Left ventricle myocardium inferior (tissue), 1 donor: ENCODE data around the gene THBS1. TPM values are rescaled to one million over a fixed set of nuclear protein-coding genes. Genes with fewer than 3 reads are reported as not detected.

Experiments used
- DNase-seq: peaks from one replicate; pipeline ENCODE4 v3.0.0-alpha.2; 2020
- H3K27ac ChIP-seq: fragments of 200-600 bp; replicated peaks from 2 replicates; pipeline ENCODE4 v1.8.0; 2021
- H3K27me3 ChIP-seq: fragments of 200-600 bp; 2 replicates; pipeline ENCODE4 v1.8.0; 2021; ENCODE audit warnings: low read depth
- H3K36me3 ChIP-seq: fragments of 200-600 bp; 2 replicates; pipeline ENCODE4 v1.8.0; 2021
- H3K4me1 ChIP-seq: fragments of 200-600 bp; 2 replicates; pipeline ENCODE4 v1.8.0; 2021
- H3K4me3 ChIP-seq: fragments of 200-600 bp; 2 replicates; pipeline ENCODE4 v1.8.0; 2021; ENCODE audit warnings: mild to moderate bottlenecking, moderate library complexity
- H3K9me3 ChIP-seq: fragments of 200-600 bp; replicated peaks from 2 replicates; pipeline ENCODE4 v1.8.0; 2021
- intact Hi-C: fragments of 100-400 bp; cut with micrococcal nuclease; formaldehyde crosslinking; loops from one replicate; pipeline ENCODE4 v1.11.0; 2022
- total RNA-seq: library from RNA; stranded (reverse); fragmentation: NEBNext Ultra II Directional; extraction: Animal tissue kit (Norgen Biotek cat#: 25700); gene quantifications from one replicate; pipeline ENCODE4 v1.2.1, GENCODE V29; 2021
- TF ChIP-seq, protein P1 (sequence below): fragments of 200-600 bp; IDR thresholded peaks from 2 replicates; pipeline ENCODE4 v1.8.0; 2021; ENCODE audit warnings: antibody characterized with exemption, mild to moderate bottlenecking, borderline replicate concordance
- donor health status: DM: no; HTN: yes; CAD: no; lungs with severe emphysema.

THBS1 gene
- total RNA-seq, 1 donor from 2014 or later: 47.4 TPM

DNA sequence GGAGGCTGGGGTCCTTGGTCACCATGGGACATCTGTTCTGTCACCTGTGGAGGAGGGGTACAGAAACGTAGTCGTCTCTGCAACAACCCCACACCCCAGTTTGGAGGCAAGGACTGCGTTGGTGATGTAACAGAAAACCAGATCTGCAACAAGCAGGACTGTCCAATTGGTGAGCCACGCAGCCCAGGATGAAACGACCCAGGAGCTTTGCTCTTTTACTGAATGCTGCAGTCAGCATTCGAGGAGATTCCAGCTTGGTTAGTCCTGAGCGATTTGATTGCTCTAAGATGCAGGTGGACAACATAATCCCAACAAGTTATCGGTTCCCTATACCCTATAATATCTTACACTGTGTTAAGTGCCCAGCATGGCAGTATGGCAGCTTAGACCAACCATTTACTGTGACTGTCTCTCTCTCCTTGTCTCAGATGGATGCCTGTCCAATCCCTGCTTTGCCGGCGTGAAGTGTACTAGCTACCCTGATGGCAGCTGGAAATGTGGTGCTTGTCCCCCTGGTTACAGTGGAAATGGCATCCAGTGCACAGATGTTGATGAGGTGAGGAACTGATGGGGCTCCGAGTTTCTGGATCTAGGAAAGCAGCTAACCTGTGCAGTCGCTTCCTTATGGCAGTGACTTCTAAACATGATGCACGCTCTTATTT, 7.8 kb downstream of the THBS1 start:
- H3K4me3 ChIP-seq: no peak overlapping the region
- H3K36me3 ChIP-seq: peaks cover 100% of the 10 kb centered on the region
- H3K4me1 ChIP-seq: peaks cover 38% of the 10 kb centered on the region
- no peaks in the 10 kb centered on the region for H3K9me3 ChIP-seq
- no peak overlapping the region for H3K27ac ChIP-seq
- intact Hi-C loops: loop anchor here (10.0 kb wide), 1 partner anchor 764 kb away; no protein-coding TSS in a partner anchor
- no peak for DNase-seq
- H3K27me3 ChIP-seq: no peaks in the 10 kb centered on the region
- TF ChIP-seq, protein P1, sequence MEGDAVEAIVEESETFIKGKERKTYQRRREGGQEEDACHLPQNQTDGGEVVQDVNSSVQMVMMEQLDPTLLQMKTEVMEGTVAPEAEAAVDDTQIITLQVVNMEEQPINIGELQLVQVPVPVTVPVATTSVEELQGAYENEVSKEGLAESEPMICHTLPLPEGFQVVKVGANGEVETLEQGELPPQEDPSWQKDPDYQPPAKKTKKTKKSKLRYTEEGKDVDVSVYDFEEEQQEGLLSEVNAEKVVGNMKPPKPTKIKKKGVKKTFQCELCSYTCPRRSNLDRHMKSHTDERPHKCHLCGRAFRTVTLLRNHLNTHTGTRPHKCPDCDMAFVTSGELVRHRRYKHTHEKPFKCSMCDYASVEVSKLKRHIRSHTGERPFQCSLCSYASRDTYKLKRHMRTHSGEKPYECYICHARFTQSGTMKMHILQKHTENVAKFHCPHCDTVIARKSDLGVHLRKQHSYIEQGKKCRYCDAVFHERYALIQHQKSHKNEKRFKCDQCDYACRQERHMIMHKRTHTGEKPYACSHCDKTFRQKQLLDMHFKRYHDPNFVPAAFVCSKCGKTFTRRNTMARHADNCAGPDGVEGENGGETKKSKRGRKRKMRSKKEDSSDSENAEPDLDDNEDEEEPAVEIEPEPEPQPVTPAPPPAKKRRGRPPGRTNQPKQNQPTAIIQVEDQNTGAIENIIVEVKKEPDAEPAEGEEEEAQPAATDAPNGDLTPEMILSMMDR: no peak

DNA sequence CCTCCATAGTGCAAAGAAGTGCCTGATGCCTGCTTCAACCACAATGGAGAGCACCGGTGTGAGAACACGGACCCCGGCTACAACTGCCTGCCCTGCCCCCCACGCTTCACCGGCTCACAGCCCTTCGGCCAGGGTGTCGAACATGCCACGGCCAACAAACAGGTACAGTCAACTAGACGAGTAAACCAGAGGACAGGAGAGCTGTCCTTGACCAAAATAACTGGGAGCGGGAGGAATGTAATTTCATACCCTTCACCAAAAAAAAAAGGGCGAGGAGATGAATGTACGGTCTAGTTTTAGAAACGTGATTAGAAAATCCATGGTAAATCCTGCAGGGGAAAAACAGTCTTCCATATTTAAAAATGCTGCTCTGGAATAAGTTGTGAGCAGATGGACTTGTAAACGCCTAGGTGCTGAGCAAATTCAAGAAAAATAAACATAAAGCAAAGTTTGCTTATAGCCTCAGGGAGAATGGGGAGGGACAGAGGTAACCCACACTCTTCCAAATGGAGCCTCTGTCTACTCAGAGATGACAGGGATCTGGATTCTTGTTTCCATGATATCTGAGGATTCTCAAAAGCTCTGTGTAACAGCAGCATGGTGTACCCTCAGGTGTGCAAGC, 8.4 kb downstream of the THBS1 start:
- Histone ChIP-seq H3K36me3 (peaks cover 100% of the 10 kb centered on the region), H3K4me3 (no peak overlapping the region), H3K4me1 (peaks cover 32% of the 10 kb centered on the region), H3K9me3 (no peaks in the 10 kb centered on the region), H3K27ac (no peak overlapping the region), H3K27me3 (no peaks in the 10 kb centered on the region)
- no peak for DNase-seq
- TF ChIP-seq, protein P1: no peak
- intact Hi-C loops: loop anchor here (10.0 kb wide), 1 partner anchor 765 kb away; no protein-coding TSS in a partner anchor

DNA sequence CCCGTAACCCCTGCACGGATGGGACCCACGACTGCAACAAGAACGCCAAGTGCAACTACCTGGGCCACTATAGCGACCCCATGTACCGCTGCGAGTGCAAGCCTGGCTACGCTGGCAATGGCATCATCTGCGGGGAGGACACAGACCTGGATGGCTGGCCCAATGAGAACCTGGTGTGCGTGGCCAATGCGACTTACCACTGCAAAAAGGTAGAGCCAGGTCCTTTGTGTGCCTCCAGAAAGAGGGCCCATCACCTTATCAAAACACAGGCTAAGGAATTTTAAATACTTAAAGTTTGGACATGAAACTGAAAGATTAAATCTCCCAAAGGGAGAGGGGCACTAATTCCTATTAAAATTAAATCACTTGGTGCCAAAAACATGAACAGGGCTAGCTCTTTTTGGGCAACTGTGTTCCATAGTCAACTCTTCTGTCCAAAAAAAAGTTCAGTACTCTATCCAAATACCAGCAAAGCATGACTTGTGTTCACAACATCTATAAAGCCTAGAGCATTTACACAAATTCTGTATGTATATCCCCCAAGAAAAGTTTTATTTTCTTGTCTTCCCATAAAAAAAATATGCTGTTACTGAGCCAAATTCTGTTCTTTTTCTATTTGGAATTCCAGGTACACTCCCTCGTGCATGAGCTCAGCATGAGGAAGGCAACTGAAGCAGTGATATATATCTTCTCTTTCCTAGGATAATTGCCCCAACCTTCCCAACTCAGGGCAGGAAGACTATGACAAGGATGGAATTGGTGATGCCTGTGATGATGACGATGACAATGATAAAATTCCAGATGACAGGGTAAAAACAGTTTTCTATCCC, 9.2 kb downstream of the THBS1 start:
- Histone ChIP-seq H3K9me3 (no peaks in the 10 kb centered on the region), H3K27me3 (no peaks in the 10 kb centered on the region), H3K4me3 (no peak overlapping the region), H3K27ac (no peak overlapping the region), H3K36me3 (peaks cover 100% of the 10 kb centered on the region), H3K4me1 (peaks cover 24% of the 10 kb centered on the region)
- intact Hi-C loops: loop anchor here (10.0 kb wide), 2 partner anchors 165 to 765 kb away; no protein-coding TSS in a partner anchor
- TF ChIP-seq, protein P1: no peak
- DNase-seq: no peak

DNA sequence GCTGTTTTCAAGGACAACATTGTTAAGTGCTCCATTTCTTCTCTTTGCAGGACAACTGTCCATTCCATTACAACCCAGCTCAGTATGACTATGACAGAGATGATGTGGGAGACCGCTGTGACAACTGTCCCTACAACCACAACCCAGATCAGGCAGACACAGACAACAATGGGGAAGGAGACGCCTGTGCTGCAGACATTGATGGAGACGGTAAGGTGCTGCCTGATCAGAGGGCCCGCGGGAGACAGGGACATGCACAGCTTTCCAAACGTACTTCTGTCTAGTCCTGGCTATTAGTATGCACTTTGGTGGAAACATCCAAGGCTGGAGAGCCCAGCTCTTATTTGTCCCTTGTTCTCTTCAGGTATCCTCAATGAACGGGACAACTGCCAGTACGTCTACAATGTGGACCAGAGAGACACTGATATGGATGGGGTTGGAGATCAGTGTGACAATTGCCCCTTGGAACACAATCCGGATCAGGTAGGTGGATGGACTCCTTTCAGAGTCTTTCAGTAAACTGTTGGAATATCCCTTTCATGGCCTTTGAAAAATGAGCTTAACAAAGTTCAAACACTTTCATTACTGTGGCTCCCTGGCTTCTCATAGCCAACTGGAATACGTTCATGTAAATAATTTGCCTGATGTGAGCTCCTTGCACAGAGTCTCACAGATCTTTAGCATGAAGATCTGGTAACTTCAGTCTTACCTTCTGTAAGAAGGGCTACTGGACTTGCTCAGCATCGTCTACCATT, 10.4 kb downstream of the THBS1 start:
- TF ChIP-seq, protein P1: no peak
- Histone ChIP-seq H3K9me3 (no peaks in the 10 kb centered on the region), H3K4me1 (peaks cover 16% of the 10 kb centered on the region), H3K27me3 (no peaks in the 10 kb centered on the region), H3K27ac (no peak overlapping the region), H3K36me3 (peaks cover 100% of the 10 kb centered on the region), H3K4me3 (no peak overlapping the region)
- DNase-seq: no peak
- intact Hi-C loops: loop anchor here (10.0 kb wide), 1 partner anchor 163 kb away; no protein-coding TSS in a partner anchor

DNA sequence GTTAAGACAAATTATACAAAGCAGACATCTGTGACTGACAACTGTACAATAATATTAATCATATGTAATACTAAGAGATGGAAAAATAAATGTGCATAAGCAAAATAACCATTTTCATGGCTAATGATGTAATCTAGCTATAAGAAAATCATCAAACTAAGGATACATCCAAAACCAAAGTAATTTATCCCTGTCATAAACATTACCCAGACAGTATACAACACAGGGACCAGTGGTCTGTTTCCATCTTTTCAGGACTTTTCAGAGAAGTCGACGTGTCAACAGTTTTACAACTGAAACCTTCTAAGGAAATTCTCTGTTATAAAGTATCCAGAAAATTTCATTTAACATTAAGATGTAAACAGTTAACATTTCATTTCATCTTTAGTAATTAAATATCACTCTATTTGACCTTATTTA, 11.0 kb downstream of the THBS1 start:
- H3K36me3 ChIP-seq: peaks cover 100% of the 10 kb centered on the region
- no peak for DNase-seq
- intact Hi-C loops: loop anchor here (10.0 kb wide), 1 partner anchor 163 kb away; no protein-coding TSS in a partner anchor

More for the DNA sequence above, 11.0 kb downstream of the THBS1 start:
- no peaks in the 10 kb centered on the region for H3K9me3 ChIP-seq
- no peak overlapping the region for H3K27ac ChIP-seq
- H3K4me1 ChIP-seq: peaks cover 13% of the 10 kb centered on the region
- TF ChIP-seq, protein P1: no peak
- no peak overlapping the region for H3K4me3 ChIP-seq
- H3K27me3 ChIP-seq: no peaks in the 10 kb centered on the region
